Stimulated activated naive CD8-positive, alpha-beta T cell treated with anti-CD3 and anti-CD28 coated beads, Interleukin-15, Interleukin-2, amounts not matched to agents 100 ng/mL and 50 ng/mL, for 24 hours (primary cell): ENCODE results near the gene CLIC3.

ENCODE experiments used
- H3K27ac Mint-ChIP-seq: one replicate; pipeline ENCODE4 v1.8.0; 2021; ENCODE audit warnings: mild to moderate bottlenecking, mixed read lengths
- H3K27me3 Mint-ChIP-seq: one replicate; pipeline ENCODE4 v1.8.0; 2021; ENCODE audit warnings: mixed read lengths
- H3K36me3 Mint-ChIP-seq: one replicate; pipeline ENCODE4 v1.8.0; 2021; ENCODE audit warnings: low read depth, mixed read lengths
- H3K4me1 Mint-ChIP-seq: one replicate; pipeline ENCODE4 v1.8.0; 2021; ENCODE audit warnings: low read depth, mixed read lengths
- H3K4me3 Mint-ChIP-seq: one replicate; pipeline ENCODE4 v1.8.0; 2021; ENCODE audit warnings: mild to moderate bottlenecking, mixed read lengths
- H3K9me3 Mint-ChIP-seq: one replicate; pipeline ENCODE4 v1.8.0; 2021; ENCODE audit warnings: mixed read lengths

Gene CLIC3

DNA sequence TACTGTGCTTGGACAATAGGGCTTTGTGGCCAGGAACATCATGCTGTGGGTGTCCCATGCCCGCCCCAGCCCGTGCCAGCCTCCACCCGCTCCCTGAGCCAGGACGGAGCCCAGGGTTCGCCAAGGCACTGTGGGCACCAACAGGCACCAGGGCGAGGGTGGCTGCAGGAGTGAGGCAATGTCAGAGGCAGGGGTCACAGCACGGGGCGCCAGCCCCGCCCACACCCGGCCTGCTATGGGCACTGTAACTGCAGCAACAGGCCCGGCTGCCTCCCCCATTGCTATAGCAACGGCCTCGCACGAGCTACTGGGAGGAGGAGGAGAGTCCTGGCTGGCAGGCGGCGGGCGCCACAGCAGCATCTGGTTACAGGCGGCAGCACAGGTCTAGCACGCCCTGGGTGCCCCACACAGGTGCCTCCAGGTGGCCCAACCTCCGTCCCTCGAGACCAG, 29.2 kb upstream of the CLIC3 start:
- Mint-ChIP-seq H3K4me1 (peaks cover 22% of the 10 kb centered on the region), H3K4me3 (no peak overlapping the region), H3K27ac (no peak overlapping the region), H3K9me3 (no peaks in the 10 kb centered on the region), H3K27me3 (no peaks in the 10 kb centered on the region), H3K36me3 (no peaks in the 10 kb centered on the region)

DNA sequence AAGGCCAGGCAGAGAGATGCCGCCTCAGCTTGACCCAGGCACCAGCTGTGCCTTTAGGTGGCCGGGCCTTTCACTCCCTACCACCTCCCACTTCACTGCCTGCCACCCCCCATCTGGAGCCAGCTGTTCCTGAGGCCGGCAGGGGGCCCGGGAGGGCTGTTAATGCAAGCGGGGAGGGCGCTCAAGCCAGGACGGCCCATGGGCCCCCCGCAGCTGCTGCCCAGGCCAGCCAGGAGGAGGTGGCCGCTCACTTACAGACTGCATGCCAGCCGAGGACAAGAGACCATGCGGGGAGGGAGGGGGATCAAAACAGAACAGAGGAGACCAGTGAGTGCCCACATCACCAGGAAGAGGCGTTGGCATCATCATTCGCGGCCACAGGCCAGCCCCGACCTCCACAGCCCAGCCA, 27.2 kb upstream of the CLIC3 start:
- H3K4me3 Mint-ChIP-seq, result no peak overlapping the region
- no peak overlapping the region for H3K27ac Mint-ChIP-seq
- H3K4me1 Mint-ChIP-seq, result peaks cover 4% of the 10 kb centered on the region
- no peaks in the 10 kb centered on the region for H3K36me3 Mint-ChIP-seq
- H3K9me3 Mint-ChIP-seq, result no peaks in the 10 kb centered on the region
- H3K27me3 Mint-ChIP-seq, result no peaks in the 10 kb centered on the region

DNA sequence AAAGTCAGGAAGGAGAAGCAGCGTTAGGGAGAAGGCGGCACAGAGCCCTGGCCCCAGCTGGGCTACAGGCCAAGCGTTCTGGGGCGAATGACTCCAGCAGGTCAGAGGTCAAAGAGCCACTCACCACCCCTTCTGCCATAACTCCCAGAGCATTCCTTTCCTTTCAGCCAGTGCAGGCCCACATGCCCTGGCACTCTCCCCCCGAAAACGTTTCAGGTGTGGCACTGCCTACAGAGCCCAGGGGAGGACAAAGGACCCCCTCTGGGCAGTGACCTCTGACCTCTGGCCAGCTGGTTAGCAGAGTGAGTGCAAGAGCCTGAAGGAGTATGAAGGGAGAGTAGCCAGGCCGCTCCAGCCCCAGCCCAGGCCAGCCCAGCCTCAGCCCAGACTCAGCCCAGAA, 26.8 kb upstream of the CLIC3 start:
- Mint-ChIP-seq H3K27ac (no peak overlapping the region), H3K4me3 (no peak overlapping the region), H3K27me3 (no peaks in the 10 kb centered on the region), H3K9me3 (no peaks in the 10 kb centered on the region), H3K36me3 (no peaks in the 10 kb centered on the region), H3K4me1 (peaks cover 4% of the 10 kb centered on the region)

GRCh38 chr9:137022662-137023008, 26.3 kb upstream of the CLIC3 start:
- Mint-ChIP-seq H3K4me3 (no peak overlapping the region), H3K27ac (no peak overlapping the region), H3K27me3 (no peaks in the 10 kb centered on the region), H3K4me1 (peaks cover 4% of the 10 kb centered on the region), H3K9me3 (no peaks in the 10 kb centered on the region), H3K36me3 (no peaks in the 10 kb centered on the region)

GRCh38 chr9:137021979-137022661, 25.8 kb upstream of the CLIC3 start:
- peaks cover under 1% of the 10 kb centered on the region for H3K4me1 Mint-ChIP-seq
- H3K27me3 Mint-ChIP-seq, result no peaks in the 10 kb centered on the region
- no peak overlapping the region for H3K27ac Mint-ChIP-seq
- no peaks in the 10 kb centered on the region for H3K36me3 Mint-ChIP-seq
- H3K9me3 Mint-ChIP-seq, result no peaks in the 10 kb centered on the region
- no peak overlapping the region for H3K4me3 Mint-ChIP-seq

GRCh38 chr9:137021568-137021978, 25.2 kb upstream of the CLIC3 start:
- H3K4me3 Mint-ChIP-seq, result no peak overlapping the region
- no peaks in the 10 kb centered on the region for H3K9me3 Mint-ChIP-seq
- peaks cover 4% of the 10 kb centered on the region for H3K36me3 Mint-ChIP-seq
- H3K4me1 Mint-ChIP-seq, result no peaks in the 10 kb centered on the region
- no peak overlapping the region for H3K27ac Mint-ChIP-seq
- H3K27me3 Mint-ChIP-seq, result no peaks in the 10 kb centered on the region

- H3K9me3 Mint-ChIP-seq, result no peaks in the 10 kb centered on the region
- peaks cover 4% of the 10 kb centered on the region for H3K36me3 Mint-ChIP-seq
- H3K27me3 Mint-ChIP-seq, result no peaks in the 10 kb centered on the region
- H3K4me1 Mint-ChIP-seq, result no peaks in the 10 kb centered on the region
- no peak overlapping the region for H3K27ac Mint-ChIP-seq
- no peak overlapping the region for H3K4me3 Mint-ChIP-seq
Measured at GRCh38 chr9:137020771-137021567, 24.6 kb upstream of the CLIC3 start.

GRCh38 chr9:137019891-137020683, 23.7 kb upstream of the CLIC3 start:
- Mint-ChIP-seq H3K27ac (no peak overlapping the region), H3K4me1 (no peaks in the 10 kb centered on the region), H3K9me3 (no peaks in the 10 kb centered on the region), H3K27me3 (no peaks in the 10 kb centered on the region), H3K4me3 (no peak overlapping the region), H3K36me3 (peaks cover 4% of the 10 kb centered on the region)

- Mint-ChIP-seq H3K27ac (no peak overlapping the region), H3K27me3 (no peaks in the 10 kb centered on the region), H3K4me3 (no peak overlapping the region), H3K36me3 (peaks cover 4% of the 10 kb centered on the region), H3K4me1 (no peaks in the 10 kb centered on the region), H3K9me3 (no peaks in the 10 kb centered on the region)
Measured at GRCh38 chr9:137018761-137019559, 22.6 kb upstream of the CLIC3 start.

- Mint-ChIP-seq H3K9me3 (no peaks in the 10 kb centered on the region), H3K4me1 (no peaks in the 10 kb centered on the region), H3K36me3 (peaks cover 4% of the 10 kb centered on the region), H3K27me3 (no peaks in the 10 kb centered on the region), H3K4me3 (no peak overlapping the region), H3K27ac (no peak overlapping the region)
Measured at GRCh38 chr9:137017791-137018497, 21.6 kb upstream of the CLIC3 start.

GRCh38 chr9:137017071-137017470, 20.7 kb upstream of the CLIC3 start:
- Mint-ChIP-seq H3K27me3 (no peaks in the 10 kb centered on the region), H3K9me3 (no peaks in the 10 kb centered on the region), H3K4me3 (no peak overlapping the region), H3K4me1 (no peaks in the 10 kb centered on the region), H3K27ac (no peak overlapping the region), H3K36me3 (peaks cover 4% of the 10 kb centered on the region)

DNA sequence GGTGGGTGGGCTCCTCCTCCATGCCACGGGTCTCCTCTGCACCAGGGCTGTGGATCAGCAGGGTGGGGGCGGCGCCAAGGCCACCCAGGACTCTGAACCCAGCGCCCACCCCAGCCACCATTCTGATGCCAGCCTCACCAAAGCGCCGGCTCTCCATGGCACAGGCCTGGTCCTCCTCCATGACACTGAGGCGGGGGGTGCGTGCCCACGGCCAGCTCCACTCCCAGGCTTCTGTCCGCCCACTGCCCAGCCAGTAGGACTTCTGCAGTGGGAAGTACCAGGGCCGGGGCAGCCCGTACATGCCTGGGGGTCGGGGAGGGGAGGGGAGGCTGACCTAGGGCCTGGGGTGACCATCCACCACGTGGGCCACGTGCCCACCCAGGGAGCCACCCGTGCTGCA, 20.1 kb upstream of the CLIC3 start:
- no peak overlapping the region for H3K27ac Mint-ChIP-seq
- H3K4me1 Mint-ChIP-seq, result no peaks in the 10 kb centered on the region
- H3K27me3 Mint-ChIP-seq, result no peaks in the 10 kb centered on the region
- H3K4me3 Mint-ChIP-seq, result no peak overlapping the region
- H3K36me3 Mint-ChIP-seq, result peaks cover 4% of the 10 kb centered on the region
- no peaks in the 10 kb centered on the region for H3K9me3 Mint-ChIP-seq

GRCh38 chr9:137015976-137016375, 19.6 kb upstream of the CLIC3 start:
- no peak overlapping the region for H3K27ac Mint-ChIP-seq
- H3K36me3 Mint-ChIP-seq, result peaks cover 4% of the 10 kb centered on the region
- no peaks in the 10 kb centered on the region for H3K9me3 Mint-ChIP-seq
- H3K4me1 Mint-ChIP-seq, result no peaks in the 10 kb centered on the region
- H3K27me3 Mint-ChIP-seq, result no peaks in the 10 kb centered on the region
- no peak overlapping the region for H3K4me3 Mint-ChIP-seq

DNA sequence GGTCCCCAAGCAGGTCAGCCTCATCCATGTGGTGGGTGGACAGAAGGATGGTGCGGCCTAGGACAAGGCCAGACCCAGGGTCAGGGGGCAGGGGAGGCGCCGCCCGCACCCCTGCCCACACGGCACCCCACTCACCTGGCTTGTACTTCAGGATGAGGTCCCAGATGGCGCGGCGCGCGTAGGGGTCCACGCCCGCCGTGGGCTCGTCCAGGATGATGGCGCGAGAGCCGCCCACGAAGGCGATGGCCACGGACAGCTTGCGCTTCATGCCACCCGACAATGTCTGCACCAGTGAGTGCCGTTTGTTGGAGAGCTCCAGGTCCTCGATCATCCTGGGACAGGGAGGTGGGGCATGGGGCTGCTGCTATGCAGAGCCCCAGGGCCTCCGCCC, 19.2 kb upstream of the CLIC3 start:
- no peak overlapping the region for H3K4me3 Mint-ChIP-seq
- H3K27me3 Mint-ChIP-seq, result no peaks in the 10 kb centered on the region
- H3K36me3 Mint-ChIP-seq, result peaks cover 4% of the 10 kb centered on the region
- H3K4me1 Mint-ChIP-seq, result no peaks in the 10 kb centered on the region
- no peak overlapping the region for H3K27ac Mint-ChIP-seq
- H3K9me3 Mint-ChIP-seq, result no peaks in the 10 kb centered on the region
